Glutamatergic neuron (in vitro differentiated cells): ENCODE data around the gene POLR3B. TPM values are rescaled to one million over a fixed set of nuclear protein-coding genes. Genes with fewer than 3 reads are reported as not detected.

Experiments
- DNase-seq: peaks from one replicate; pipeline ENCODE4 v3.0.0; 2022
- H3K27ac Mint-ChIP-seq: one replicate; pipeline ENCODE4 v1.8.0; 2020; ENCODE audit warnings: mild to moderate bottlenecking, mixed read lengths, inconsistent platforms; ENCODE audit not compliant: unreplicated experiment
- H3K27me3 Mint-ChIP-seq: one replicate; pipeline ENCODE4 v1.8.0; 2020; ENCODE audit warnings: mild to moderate bottlenecking, moderate library complexity, mixed read lengths, inconsistent platforms; ENCODE audit not compliant: unreplicated experiment
- H3K36me3 Mint-ChIP-seq: one replicate; pipeline ENCODE4 v1.8.0; 2020; ENCODE audit warnings: mild to moderate bottlenecking, mixed read lengths, inconsistent platforms; ENCODE audit not compliant: unreplicated experiment
- H3K4me1 Mint-ChIP-seq: one replicate; pipeline ENCODE4 v1.8.0; 2020; ENCODE audit warnings: mild to moderate bottlenecking, low read depth, mixed read lengths, inconsistent platforms; ENCODE audit not compliant: unreplicated experiment
- H3K4me3 Mint-ChIP-seq: one replicate; pipeline ENCODE4 v1.8.0; 2020; ENCODE audit warnings: mild to moderate bottlenecking, mixed read lengths, inconsistent platforms; ENCODE audit not compliant: unreplicated experiment
- H3K9me3 Mint-ChIP-seq: one replicate; pipeline ENCODE4 v1.8.0; 2020; ENCODE audit warnings: mild to moderate bottlenecking, moderate library complexity, mixed read lengths, inconsistent platforms; ENCODE audit not compliant: unreplicated experiment
- total RNA-seq: library from RNA; stranded (reverse); fragmentation: NEBNext Ultra II Directional; extraction: Animal tissue kit (Norgen Biotek cat#: 25700); gene quantifications from one replicate; pipeline ENCODE4 v1.2.1, GENCODE V29; 2021; ENCODE audit not compliant: unreplicated experiment
- TF ChIP-seq, protein P1 (sequence below): fragments of 200-600 bp; sonication (generic); IDR thresholded peaks from one replicate; pipeline ENCODE4 v1.5.0; 2021; ENCODE audit not compliant: partially characterized antibody, unreplicated experiment

The POLR3B gene
- total RNA-seq, 1 donor from 2014 or later, result 12.1 TPM

DNA sequence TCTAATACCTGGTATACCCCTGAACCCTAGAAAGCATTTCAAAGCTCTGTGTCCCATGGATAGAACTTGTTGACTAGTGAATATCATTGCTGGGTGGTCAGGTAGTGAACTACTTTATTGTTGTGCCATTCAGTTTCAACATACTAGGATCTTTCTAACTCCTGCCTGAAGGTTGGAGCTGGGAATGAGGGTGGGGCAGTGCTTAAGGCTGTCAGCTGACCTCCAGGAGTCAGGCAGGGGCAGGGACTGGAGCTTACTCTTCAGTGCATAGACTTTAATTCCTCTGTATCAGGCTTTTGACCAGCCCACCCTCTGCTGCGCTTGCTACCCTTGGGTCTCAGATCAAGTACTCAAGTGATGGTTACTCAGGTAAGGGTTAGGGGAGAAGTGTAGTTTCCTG lies 122.7 kb downstream of the POLR3B start:
- Mint-ChIP-seq H3K9me3 (no peaks in the 10 kb centered on the region), H3K4me3 (no peak overlapping the region), H3K4me1 (no peaks in the 10 kb centered on the region), H3K27ac (no peak overlapping the region), H3K27me3 (no peaks in the 10 kb centered on the region), H3K36me3 (peaks cover 3% of the 10 kb centered on the region)
- TF ChIP-seq, protein P1, sequence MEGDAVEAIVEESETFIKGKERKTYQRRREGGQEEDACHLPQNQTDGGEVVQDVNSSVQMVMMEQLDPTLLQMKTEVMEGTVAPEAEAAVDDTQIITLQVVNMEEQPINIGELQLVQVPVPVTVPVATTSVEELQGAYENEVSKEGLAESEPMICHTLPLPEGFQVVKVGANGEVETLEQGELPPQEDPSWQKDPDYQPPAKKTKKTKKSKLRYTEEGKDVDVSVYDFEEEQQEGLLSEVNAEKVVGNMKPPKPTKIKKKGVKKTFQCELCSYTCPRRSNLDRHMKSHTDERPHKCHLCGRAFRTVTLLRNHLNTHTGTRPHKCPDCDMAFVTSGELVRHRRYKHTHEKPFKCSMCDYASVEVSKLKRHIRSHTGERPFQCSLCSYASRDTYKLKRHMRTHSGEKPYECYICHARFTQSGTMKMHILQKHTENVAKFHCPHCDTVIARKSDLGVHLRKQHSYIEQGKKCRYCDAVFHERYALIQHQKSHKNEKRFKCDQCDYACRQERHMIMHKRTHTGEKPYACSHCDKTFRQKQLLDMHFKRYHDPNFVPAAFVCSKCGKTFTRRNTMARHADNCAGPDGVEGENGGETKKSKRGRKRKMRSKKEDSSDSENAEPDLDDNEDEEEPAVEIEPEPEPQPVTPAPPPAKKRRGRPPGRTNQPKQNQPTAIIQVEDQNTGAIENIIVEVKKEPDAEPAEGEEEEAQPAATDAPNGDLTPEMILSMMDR, result no peak
- DNase-seq, result no peak

DNA sequence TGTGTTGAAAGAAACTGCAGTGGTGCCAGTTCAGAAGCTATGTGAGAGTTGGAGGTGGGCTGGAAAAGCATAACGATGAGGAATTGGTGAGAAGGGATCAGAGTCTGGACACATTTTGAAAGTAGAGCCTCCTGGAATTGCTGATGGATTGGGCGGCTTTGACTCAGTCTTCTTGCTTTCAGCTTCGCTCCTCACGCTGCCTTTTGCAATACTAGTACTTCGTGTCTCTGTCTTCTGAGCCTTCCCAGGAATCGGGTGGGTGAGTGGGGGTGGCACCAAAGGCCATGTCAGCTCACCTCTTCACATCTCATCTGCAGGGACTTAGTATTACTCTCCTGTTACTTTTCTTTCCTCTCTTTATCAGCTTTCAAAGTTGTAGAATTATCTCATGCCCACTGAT lies 123.7 kb downstream of the POLR3B start:
- no peak for DNase-seq
- Mint-ChIP-seq H3K27ac (no peak overlapping the region), H3K27me3 (no peaks in the 10 kb centered on the region), H3K36me3 (peaks cover 3% of the 10 kb centered on the region), H3K4me3 (no peak overlapping the region), H3K9me3 (no peaks in the 10 kb centered on the region), H3K4me1 (no peaks in the 10 kb centered on the region)
- TF ChIP-seq, protein P1, result no peak

DNA sequence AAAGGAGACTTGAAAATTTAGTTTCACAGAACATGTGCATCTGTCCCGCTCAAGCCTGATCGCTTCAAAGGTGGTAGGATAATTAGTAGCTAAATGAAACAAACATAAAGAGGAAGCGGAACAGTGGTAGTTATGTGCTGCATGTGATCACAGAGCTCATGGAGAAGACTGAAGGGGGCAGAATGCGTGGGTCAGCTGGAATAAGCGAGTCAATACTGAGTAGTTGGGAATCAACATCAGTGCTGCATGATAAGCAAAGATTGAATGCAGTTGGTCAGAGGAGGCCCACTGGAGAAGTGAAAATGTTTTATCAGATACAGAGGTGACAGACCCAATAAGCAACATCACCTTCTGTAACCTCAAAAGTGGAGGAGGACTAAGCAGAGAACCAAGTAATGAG lies 130.1 kb downstream of the POLR3B start:
- Mint-ChIP-seq H3K27me3 (no peaks in the 10 kb centered on the region), H3K4me3 (no peak overlapping the region), H3K4me1 (no peaks in the 10 kb centered on the region), H3K9me3 (no peaks in the 10 kb centered on the region), H3K36me3 (no peaks in the 10 kb centered on the region), H3K27ac (no peak overlapping the region)
- DNase-seq, result no peak
- TF ChIP-seq, protein P1, result no peak

DNA sequence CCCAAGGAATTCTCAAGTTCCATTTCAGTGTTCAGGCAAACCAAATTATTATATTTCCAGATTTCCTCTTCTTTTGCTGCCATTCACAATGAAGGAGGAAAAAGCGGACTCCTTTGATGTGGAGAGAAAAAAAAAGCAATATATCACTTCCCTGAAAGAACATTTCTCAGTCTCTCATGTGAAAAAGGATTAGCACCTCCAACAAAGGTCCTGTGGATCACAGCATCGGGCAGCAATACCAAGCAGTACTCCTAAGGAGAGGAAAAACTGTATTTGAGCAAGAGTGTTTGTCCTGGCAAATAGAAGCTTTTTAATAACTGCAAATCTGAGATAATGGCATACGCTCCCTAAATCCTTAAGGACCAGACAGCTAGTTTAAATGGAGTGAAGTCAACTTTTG lies 131.3 kb downstream of the POLR3B start:
- Mint-ChIP-seq H3K4me3 (no peak overlapping the region), H3K36me3 (no peaks in the 10 kb centered on the region), H3K9me3 (no peaks in the 10 kb centered on the region), H3K27ac (no peak overlapping the region), H3K27me3 (no peaks in the 10 kb centered on the region), H3K4me1 (peaks cover 9% of the 10 kb centered on the region)
- TF ChIP-seq, protein P1, result no peak
- DNase-seq, result no peak

DNA sequence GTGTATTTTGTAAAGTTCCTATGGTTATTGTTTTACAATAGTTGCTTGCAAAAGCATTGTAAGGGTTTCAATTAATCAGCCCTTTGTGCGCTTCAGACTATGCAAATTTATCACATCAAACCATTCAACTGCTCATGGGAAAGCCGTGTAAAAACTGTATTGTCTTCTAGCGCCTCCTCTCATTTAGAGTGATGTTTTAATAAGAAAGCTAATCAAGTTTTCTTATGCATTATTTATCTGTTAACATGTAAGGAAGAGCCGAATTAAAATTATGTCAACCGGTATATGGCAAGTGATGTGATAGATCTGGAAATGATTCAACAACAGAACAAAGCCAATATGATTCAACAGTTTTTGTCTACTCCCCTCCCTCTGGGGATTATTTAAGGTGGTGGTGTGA lies 132.7 kb downstream of the POLR3B start:
- H3K4me3 Mint-ChIP-seq, result no peak overlapping the region
- peaks cover 9% of the 10 kb centered on the region for H3K4me1 Mint-ChIP-seq
- TF ChIP-seq, protein P1, result no peak
- no peaks in the 10 kb centered on the region for H3K27me3 Mint-ChIP-seq
- H3K27ac Mint-ChIP-seq, result no peak overlapping the region
- no peaks in the 10 kb centered on the region for H3K36me3 Mint-ChIP-seq
- H3K9me3 Mint-ChIP-seq, result no peaks in the 10 kb centered on the region
- DNase-seq, result no peak
